ENCODE results near the gene ZNF397. TPM values are rescaled to one million over a fixed set of nuclear protein-coding genes. Genes with fewer than 3 reads are reported as not detected.

The ZNF397 gene
- total and polyA plus RNA-seq, 2 of the 13 experiments (the other 11 are each of a cell fraction or from before 2014, with no cell fraction given) = 4.7 to 9.4 TPM

GRCh38 chr18:35283923-35284794 is 43.3 kb downstream of the ZNF397 start:
- no peaks in the 10 kb centered on the region for H4K20me1 ChIP-seq (ENCODE audit: insufficient read depth, low read length)
- FAIRE-seq = no peak
- intact Hi-C loops (cut with micrococcal nuclease; ENCODE audit: unreplicated experiment) (no loop called here), in situ Hi-C loops (cut with HindIII; ENCODE audit: extremely low pct_ligation_motif_present, low pct_unique_long_range_greater_than_20kb) (no loop called here)
- peaks cover 10% of the 10 kb centered on the region; the same call in 1 of the 2 replicates for H3K9me3 ChIP-seq (ENCODE audit: low read length)
- no peak overlapping the region for H3K9ac ChIP-seq (ENCODE audit: insufficient read depth, low read depth, low read length)
- TF ChIP-seq GTF3A (CRISPR knock-in tag; conservative IDR thresholded peaks at IDR 0.05) = no peak
- TF ChIP-seq NRL (CRISPR knock-in tag; IDR thresholded peaks at IDR 0.05; ENCODE audit: borderline replicate concordance) = 0 out of 2 replicates have a peak, but pooled peaks have one; percentile 17
- H2AFZ ChIP-seq (ENCODE audit: low read length) = no peak overlapping the region
- peaks cover 22% of the 10 kb centered on the region for H3K79me2 ChIP-seq (ENCODE audit: insufficient read depth, low read length)
- H3K4me2 ChIP-seq (ENCODE audit: low read depth, low read length) = no peak overlapping the region
- peaks cover 0 to 17% of the 10 kb centered on the region in 2 experiments; a peak in 3 of 5 replicates for H3K36me3 ChIP-seq (replicated peaks in 1 of 2; ENCODE audit: control insufficient read depth in 1 of 2, insufficient read depth in 2 of 2, low read length in 2 of 2)
- H3K27me3 ChIP-seq (ENCODE audit: control insufficient read depth in 1 of 2, insufficient read depth in 2 of 2, low read length in 2 of 2) = no peaks in the 10 kb centered on the region
- ChIA-PET CTCF (ENCODE audit: low intra/inter-chr PET ratio, low total read pairs) (no interaction called here), POLR2A (no interaction called here)
- no peak overlapping the region for H3K4me3 ChIP-seq (replicated peaks in 1 of 3; ENCODE audit: insufficient read depth in 1 of 3, low read depth in 2 of 3, low read length in 3 of 3)
- no TSS peak for BruUV-seq (replicated peaks)
- no peak overlapping the region for H3K27ac ChIP-seq (ENCODE audit: extremely low read length, insufficient read depth, low read length)
- ATAC-seq = no peak
- no peak for DNase-seq (ENCODE audit: low spot score)
- 90% methylated on average over 5 of the region's 7 CpGs for WGBS (ENCODE audit: low lambda C conversion rate)
- H3K4me1 ChIP-seq (ENCODE audit: insufficient read depth, low read length) = peaks cover 16% of the 10 kb centered on the region

GRCh38 chr18:35284841-35285240 is 44.0 kb downstream of the ZNF397 start:
- Histone ChIP-seq H3K36me3 (replicated peaks in 1 of 2; ENCODE audit: control insufficient read depth in 1 of 2, insufficient read depth in 2 of 2, low read length in 2 of 2) (peaks cover 0 to 17% of the 10 kb centered on the region in 2 experiments; a peak in 3 of 5 replicates), H3K4me2 (ENCODE audit: low read depth, low read length) (no peak overlapping the region), H3K27ac (ENCODE audit: extremely low read length, insufficient read depth, low read length) (no peak overlapping the region), H3K9me3 (ENCODE audit: low read length) (peaks cover 10% of the 10 kb centered on the region; the same call in 1 of the 2 replicates), H2AFZ (ENCODE audit: low read length) (no peak overlapping the region), H4K20me1 (ENCODE audit: insufficient read depth, low read length) (no peaks in the 10 kb centered on the region), H3K27me3 (ENCODE audit: control insufficient read depth in 1 of 2, insufficient read depth in 2 of 2, low read length in 2 of 2) (no peaks in the 10 kb centered on the region; a peak in 1 of 5 replicates), H3K4me3 (replicated peaks in 1 of 3; ENCODE audit: insufficient read depth in 1 of 3, low read depth in 2 of 3, low read length in 3 of 3) (no peak overlapping the region), H3K4me1 (ENCODE audit: insufficient read depth, low read length) (peaks cover 16% of the 10 kb centered on the region), H3K79me2 (ENCODE audit: insufficient read depth, low read length) (peaks cover 28% of the 10 kb centered on the region), H3K9ac (ENCODE audit: insufficient read depth, low read depth, low read length) (no peak overlapping the region)
- in situ Hi-C loops (cut with HindIII; ENCODE audit: extremely low pct_ligation_motif_present, low pct_unique_long_range_greater_than_20kb) = no loop called here
- WGBS (ENCODE audit: low lambda C conversion rate) = 100% methylated on average over 3 of the region's 3 CpGs
- no peak for ATAC-seq
- intact Hi-C loops (cut with micrococcal nuclease; ENCODE audit: unreplicated experiment) = loop anchor here (5.0 kb wide), 1 partner anchor 53 kb away; no protein-coding TSS in a partner anchor
- FAIRE-seq = no peak
- TF ChIP-seq CREBL2 (CRISPR knock-in tag; IDR thresholded peaks at IDR 0.05; ENCODE audit: borderline replicate concordance) (no peak), ATF3 (CRISPR knock-in tag; IDR thresholded peaks at IDR 0.05) (no peak), ZNF749 (CRISPR knock-in tag; IDR thresholded peaks at IDR 0.05; ENCODE audit: borderline replicate concordance) (no peak), SRSF1 (optimal IDR thresholded peaks at IDR 0.05; ENCODE audit: low read depth, low read length) (no peak), FOXA1 (IDR thresholded peaks at IDR 0.05) (no peak), FOXA1 (CRISPR knock-in tag; IDR thresholded peaks at IDR 0.05) (no peak), ZFP90 (CRISPR knock-in tag; IDR thresholded peaks at IDR 0.05; ENCODE audit: borderline replicate concordance) (no peak), ZNF746 (CRISPR knock-in tag; IDR thresholded peaks at IDR 0.05) (no peak), ZNF512 (CRISPR knock-in tag; IDR thresholded peaks at IDR 0.05) (no peak), TMF1 (CRISPR knock-in tag; IDR thresholded peaks at IDR 0.05; ENCODE audit: low read depth) (no peak), ZNF503 (CRISPR knock-in tag; IDR thresholded peaks at IDR 0.05) (no peak)
- no peak for DNase-seq (ENCODE audit: low spot score)
- no TSS peak for BruUV-seq (replicated peaks)
- CTCF ChIA-PET (ENCODE audit: low intra/inter-chr PET ratio, low total read pairs) = no interaction called here
- POLR2A ChIA-PET = no interaction called here

Measured in HepG2 (cell line).